Calu3 (cell line): ENCODE data around the gene RPLP2. TPM values are rescaled to one million over a fixed set of nuclear protein-coding genes. Genes with fewer than 3 reads are reported as not detected.

Experiments used
- BruUV-seq: library from RNA; stranded (reverse); fragments of 400-500 nt; replicated peaks from 2 replicates; lab custom pipeline; 2021; lab: Mats Ljungman, UMichigan
- CTCF ChIA-PET: fragments of 300-600 bp; sonication (Branson Sonifier 250); formaldehyde crosslinking; loops from one replicate; lab custom pipeline; 2022; ENCODE audit warnings: antibody characterized with exemption; lab: Charles Lee
- DNase-seq: peaks from one replicate; pipeline ENCODE4 v3.0.0; 2022
- H3K27ac Mint-ChIP-seq: one replicate; pipeline ENCODE4 v1.8.0; 2022; ENCODE audit warnings: mixed read lengths; ENCODE audit not compliant: unreplicated experiment
- H3K27me3 Mint-ChIP-seq: one replicate; pipeline ENCODE4 v1.8.0; 2022; ENCODE audit warnings: mixed read lengths; ENCODE audit not compliant: unreplicated experiment
- H3K36me3 Mint-ChIP-seq: one replicate; pipeline ENCODE4 v1.8.0; 2022; ENCODE audit warnings: mild to moderate bottlenecking, moderate library complexity, mixed read lengths; ENCODE audit not compliant: insufficient read depth, unreplicated experiment
- H3K4me1 Mint-ChIP-seq: one replicate; pipeline ENCODE4 v1.8.0; 2022; ENCODE audit warnings: mild to moderate bottlenecking, low read depth, mixed read lengths; ENCODE audit not compliant: unreplicated experiment
- H3K4me3 Mint-ChIP-seq: one replicate; pipeline ENCODE4 v1.8.0; 2022; ENCODE audit warnings: mild to moderate bottlenecking, low read depth, moderate library complexity, mixed read lengths; ENCODE audit not compliant: unreplicated experiment
- H3K9me3 Mint-ChIP-seq: one replicate; pipeline ENCODE4 v1.8.0; 2022; ENCODE audit warnings: low read depth, mixed read lengths; ENCODE audit not compliant: unreplicated experiment
- CTCF ChIP-seq: fragments of 200-600 bp; IDR thresholded peaks from one replicate; pipeline ENCODE4 v1.8.0; 2022; ENCODE audit warnings: antibody characterized with exemption; ENCODE audit not compliant: unreplicated experiment
- intact Hi-C: fragments of 100-400 bp; cut with micrococcal nuclease; formaldehyde crosslinking; loops from one replicate; pipeline ENCODE4 v1.10.0; 2022; ENCODE audit not compliant: unreplicated experiment
- total RNA-seq: library from RNA; stranded (reverse); gene quantifications from 2 replicates; pipeline ENCODE4 v1.2.3, GENCODE V29; 2022

The RPLP2 gene
- total RNA-seq, 1 experiment from 2014 or later: 1,381 TPM

- Mint-ChIP-seq H3K27ac (no peak overlapping the region), H3K36me3 (peaks cover 87% of the 10 kb centered on the region), H3K4me3 (no peak overlapping the region), H3K27me3 (no peaks in the 10 kb centered on the region), H3K4me1 (peaks cover 22% of the 10 kb centered on the region), H3K9me3 (no peaks in the 10 kb centered on the region)
- no TSS peak for BruUV-seq
- TF ChIP-seq CTCF: no peak
- intact Hi-C loops: no loop called here
- CTCF ChIA-PET: interaction anchor here (0.7 kb wide), 1 partner anchor 132 kb away, joined by 3 read pairs; no protein-coding TSS in a partner anchor
- DNase-seq: no peak
Measured at GRCh38 chr11:765802-766091, 44.0 kb upstream of the RPLP2 start.

- TF ChIP-seq CTCF: no peak
- H3K9me3 Mint-ChIP-seq: no peaks in the 10 kb centered on the region
- no peak overlapping the region for H3K27ac Mint-ChIP-seq
- no TSS peak for BruUV-seq
- CTCF ChIA-PET: no interaction called here
- H3K4me3 Mint-ChIP-seq: no peak overlapping the region
- intact Hi-C loops: no loop called here
- peaks cover 87% of the 10 kb centered on the region for H3K36me3 Mint-ChIP-seq
- H3K4me1 Mint-ChIP-seq: peaks cover 22% of the 10 kb centered on the region
- no peaks in the 10 kb centered on the region for H3K27me3 Mint-ChIP-seq
- no peak for DNase-seq
Measured at GRCh38 chr11:766106-766935, 43.4 kb upstream of the RPLP2 start.

- CTCF ChIA-PET: no interaction called here
- Mint-ChIP-seq H3K27ac (no peak overlapping the region), H3K27me3 (no peaks in the 10 kb centered on the region), H3K4me1 (peaks cover 18% of the 10 kb centered on the region), H3K9me3 (no peaks in the 10 kb centered on the region), H3K36me3 (peaks cover 84% of the 10 kb centered on the region), H3K4me3 (no peak overlapping the region)
- no TSS peak for BruUV-seq
- no peak for DNase-seq
- intact Hi-C loops: no loop called here
- TF ChIP-seq CTCF: no peak
Measured at GRCh38 chr11:766936-767210, 42.9 kb upstream of the RPLP2 start.

GRCh38 chr11:767238-767637 is 42.5 kb upstream of the RPLP2 start:
- no peak for TF ChIP-seq CTCF
- CTCF ChIA-PET: no interaction called here
- Mint-ChIP-seq H3K27me3 (no peaks in the 10 kb centered on the region), H3K4me1 (peaks cover 14% of the 10 kb centered on the region), H3K4me3 (no peak overlapping the region), H3K36me3 (peaks cover 80% of the 10 kb centered on the region), H3K27ac (no peak overlapping the region), H3K9me3 (no peaks in the 10 kb centered on the region)
- DNase-seq: no peak
- BruUV-seq: TSS peak; percentile 9
- intact Hi-C loops: no loop called here
